GM18517 (cell line): ENCODE measurements around the gene EMP2.
"Not testable (repeated sequence)": the region's sequence is repeated elsewhere in the genome, so short reads cannot be mapped to it uniquely, and the experiment has no call there.

ENCODE experiments used
- ATAC-seq: cut with Tn5 transposase; IDR thresholded peaks from one replicate; pipeline ENCODE4 v1.9.1; 2021; ENCODE audit warnings: mild to moderate bottlenecking, moderate library complexity; ENCODE audit not compliant: unreplicated experiment

EMP2 gene

GRCh38 chr16:10579965-10580882, at the start of gene EMP2:
EMP2 (minus strand) TSS chr16:10580598; CDS start chr16:10547617, 32,981 bp downstream.
- no peak for ATAC-seq

GRCh38 chr16:10629592-10629963, 49.2 kb upstream of the EMP2 start:
- no peak for ATAC-seq

GRCh38 chr16:10625595-10626357, 45.4 kb upstream of the EMP2 start:
- ATAC-seq: no peak

- no peak for ATAC-seq
Measured at GRCh38 chr16:10624527-10624926, 44.1 kb upstream of the EMP2 start.

GRCh38 chr16:10623059-10623458, 42.7 kb upstream of the EMP2 start:
- no peak for ATAC-seq

DNA sequence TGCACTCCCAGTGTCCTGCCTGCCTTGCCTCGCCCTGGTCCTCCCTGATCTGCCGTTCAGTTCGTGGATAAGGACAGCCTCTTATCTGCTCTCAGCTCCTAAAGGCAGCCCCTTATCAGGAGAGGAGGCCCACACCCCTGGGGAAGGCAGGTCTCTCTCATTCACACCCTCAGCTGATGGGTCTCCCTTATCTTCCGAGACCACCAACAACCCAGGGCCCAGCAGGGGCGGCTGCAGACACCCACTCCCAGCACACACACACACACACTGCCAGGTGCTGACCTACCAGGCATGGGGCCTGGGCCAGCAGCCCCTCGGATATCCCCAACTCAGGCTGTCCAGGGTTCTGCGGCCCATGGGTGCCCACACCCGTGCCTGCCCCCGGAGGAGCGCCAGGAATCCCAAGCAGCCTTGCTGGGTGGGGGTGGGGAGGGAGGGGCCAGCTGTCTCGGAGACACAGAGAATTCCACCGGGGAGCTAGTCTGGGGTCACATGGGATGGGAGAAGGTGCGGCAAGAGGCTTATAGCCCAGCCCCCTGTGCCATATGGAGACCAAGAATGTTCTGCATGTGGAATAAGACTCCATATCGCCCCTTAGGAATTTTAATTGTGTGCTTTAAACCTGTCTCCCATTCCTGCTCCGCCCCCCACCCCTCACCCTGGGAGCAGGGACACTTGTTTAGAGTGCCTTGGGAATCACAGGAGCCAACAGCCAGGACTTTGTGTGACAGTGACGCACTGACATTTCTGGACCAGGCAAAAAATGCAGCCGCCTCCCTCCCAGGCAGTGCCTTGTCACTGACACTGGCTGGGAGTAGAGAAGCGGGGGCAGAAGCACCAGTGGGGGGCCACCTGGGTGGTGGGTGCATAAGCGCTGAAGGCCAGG, 41.9 kb upstream of the EMP2 start:
- no peak for ATAC-seq

GRCh38 chr16:10621216-10621949, 41.0 kb upstream of the EMP2 start:
- ATAC-seq: not testable (repeated sequence)

DNA sequence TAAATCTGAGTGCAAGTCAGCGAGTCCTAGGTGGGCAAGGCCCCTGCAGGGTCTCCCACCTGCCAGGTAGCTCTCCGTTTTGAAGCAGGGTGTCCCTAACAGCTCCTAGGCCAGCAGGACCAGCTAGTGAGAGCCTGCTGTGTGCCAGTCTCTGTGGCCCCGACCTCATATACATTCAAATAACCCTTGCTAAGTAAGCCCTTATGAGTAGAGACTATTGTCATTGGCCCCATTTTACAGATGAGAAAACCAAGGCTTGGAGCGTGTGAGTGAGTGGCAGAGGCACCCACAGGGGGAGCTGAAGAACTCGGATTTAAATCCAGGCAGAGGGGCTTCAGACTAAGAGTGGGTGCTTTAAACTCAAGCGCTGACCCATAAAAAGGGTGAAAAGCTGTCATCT, 39.7 kb upstream of the EMP2 start:
- ATAC-seq: no peak

- no peak for ATAC-seq
Measured at GRCh38 chr16:10619271-10619849, 39.0 kb upstream of the EMP2 start.

GRCh38 chr16:10618710-10619209, 38.4 kb upstream of the EMP2 start:
- no peak for ATAC-seq

GRCh38 chr16:10617662-10618420, 37.4 kb upstream of the EMP2 start:
- no peak for ATAC-seq

GRCh38 chr16:10616756-10617640, 36.6 kb upstream of the EMP2 start:
- ATAC-seq: no peak

- ATAC-seq: no peak
Measured at GRCh38 chr16:10616419-10616755, 36.0 kb upstream of the EMP2 start.

DNA sequence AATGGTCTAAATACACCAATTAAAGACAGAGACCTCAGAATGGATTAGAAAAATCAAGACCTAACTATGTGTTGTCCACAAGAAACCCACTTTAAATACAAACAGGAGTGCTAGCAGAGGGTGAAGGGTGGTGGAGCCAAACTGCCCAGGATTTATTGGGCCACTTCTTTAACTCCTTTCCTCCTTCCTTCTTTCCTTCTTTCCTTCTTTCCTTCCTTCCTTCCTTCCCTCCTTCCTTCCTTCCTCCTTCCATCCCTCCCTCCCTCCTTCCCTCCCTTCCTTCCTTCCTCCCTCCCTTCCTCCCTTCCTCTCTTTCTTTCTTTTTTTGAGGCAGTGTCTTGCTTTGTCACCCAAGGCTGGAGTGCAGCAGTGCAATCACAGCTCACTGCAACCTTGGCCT, 34.3 kb upstream of the EMP2 start:
- no peak for ATAC-seq

DNA sequence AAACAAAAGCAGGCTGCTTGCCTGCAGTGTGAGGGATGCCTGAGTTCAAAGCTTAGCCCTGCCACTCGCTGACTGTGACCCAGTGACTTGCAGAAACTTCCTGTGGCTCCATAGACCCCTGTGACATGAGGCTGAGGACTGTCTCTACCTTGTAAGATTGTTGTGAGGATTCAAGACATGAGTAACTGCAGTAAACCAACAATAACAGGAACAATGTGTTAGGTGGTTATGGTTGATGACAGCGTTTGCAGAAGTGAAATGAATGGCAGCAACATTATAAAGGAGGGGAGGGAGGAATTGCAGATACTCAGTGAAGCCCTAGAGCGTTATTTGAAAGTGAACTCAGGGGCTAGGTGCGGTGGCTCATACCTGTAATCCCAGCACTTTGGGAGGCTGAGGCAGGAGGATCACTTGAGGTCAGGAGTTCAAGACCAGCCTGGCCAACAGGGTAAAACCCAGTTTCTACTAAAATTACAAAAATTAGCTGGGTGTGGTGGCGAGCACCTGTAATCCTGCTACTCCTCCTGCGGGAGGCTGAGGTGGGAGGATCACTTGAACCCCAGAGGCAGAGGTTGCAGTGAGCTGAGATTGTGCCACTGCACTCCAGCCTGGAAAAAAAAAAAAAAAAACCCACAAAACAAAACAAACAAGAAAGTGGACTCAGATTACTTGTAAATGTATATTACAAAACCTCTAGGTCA, 33.5 kb upstream of the EMP2 start:
- ATAC-seq: no peak

DNA sequence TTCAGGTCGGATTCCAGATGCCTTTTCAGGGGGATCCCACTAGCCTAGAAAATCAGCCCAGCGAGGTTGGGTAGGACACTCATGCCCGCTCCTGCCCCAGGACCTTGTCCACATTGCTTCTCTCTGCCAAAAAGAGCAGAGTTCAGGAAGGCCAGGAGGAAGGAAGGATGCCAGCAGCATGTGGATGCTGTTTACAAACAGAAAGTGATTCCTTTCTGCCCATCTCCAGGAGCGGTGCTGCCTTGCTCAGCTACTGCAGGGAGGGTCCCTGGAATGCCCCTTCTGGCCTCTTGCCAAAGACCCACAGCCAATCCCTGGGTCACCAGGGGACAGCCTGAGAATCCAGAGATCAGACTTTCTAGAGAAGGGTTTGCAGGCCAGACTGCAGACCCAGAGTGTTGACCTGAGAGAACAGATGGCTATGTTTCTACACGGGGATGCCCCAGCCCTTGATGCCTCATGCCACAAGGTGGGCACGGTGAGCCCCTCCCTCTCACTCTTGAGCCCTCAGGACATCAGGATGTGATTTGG, 32.3 kb upstream of the EMP2 start:
- no peak for ATAC-seq

DNA sequence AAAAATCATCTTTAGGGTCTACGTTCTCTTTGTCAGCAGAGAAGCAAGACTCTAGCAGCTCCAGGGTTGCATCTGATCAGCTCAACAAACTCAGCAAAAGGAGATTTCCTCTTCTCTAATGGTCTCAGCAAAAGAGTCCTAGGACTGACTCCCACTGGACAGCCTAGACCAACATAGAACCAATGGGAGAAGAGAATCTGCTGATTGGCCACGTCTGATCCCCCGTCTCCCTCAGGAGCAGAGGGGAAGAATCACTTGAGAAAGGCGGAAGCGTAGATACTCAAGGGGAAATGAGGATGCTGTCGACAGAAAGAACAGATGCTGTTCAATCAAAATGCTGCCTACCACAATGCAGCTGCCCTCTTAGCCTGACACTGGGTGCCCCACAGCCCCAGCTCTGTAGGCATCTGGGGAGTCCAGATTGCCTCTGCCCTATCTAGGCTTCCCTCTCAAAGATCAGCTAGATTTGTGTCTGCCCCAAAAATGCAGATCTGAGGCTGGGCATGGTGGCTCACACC, 31.5 kb upstream of the EMP2 start:
- ATAC-seq: no peak
